Measurements from ENCODE around the gene PKN1.
A peak's percentile ranks its signal among the peaks of the same experiment; 100 is the strongest.

The PKN1 gene

GRCh38 chr19:14482172-14482941 lies 49.3 kb downstream of the PKN1 start:
- H3K4me1 ChIP-seq, result no peaks in the 10 kb centered on the region
- no peak for TF ChIP-seq CTCF (IDR thresholded peaks at IDR 0.05)
- H3K27me3 ChIP-seq, result no peaks in the 10 kb centered on the region
- H3K27ac ChIP-seq, result no peak overlapping the region
- no peak overlapping the region for H3K4me3 ChIP-seq
- no peak for DNase-seq
- no peaks in the 10 kb centered on the region for H3K9me3 ChIP-seq
- peaks cover 25 to 83% (median 47%) of the 10 kb centered on the region in 3 donors for H3K36me3 ChIP-seq
- intact Hi-C loops (cut with DNase I; ENCODE audit: low total_unique reads), result no loop called here

- Histone ChIP-seq H3K9me3 (no peaks in the 10 kb centered on the region), H3K4me3 (no peak overlapping the region), H3K27ac (no peak overlapping the region), H3K36me3 (peaks cover 25 to 84% (median 37%) of the 10 kb centered on the region in 3 donors), H3K27me3 (no peaks in the 10 kb centered on the region), H3K4me1 (no peaks in the 10 kb centered on the region)
- no peak for DNase-seq
- intact Hi-C loops (cut with DNase I; ENCODE audit: low total_unique reads), result no loop called here
- no peak for TF ChIP-seq CTCF (IDR thresholded peaks at IDR 0.05)
Measured at GRCh38 chr19:14487370-14488125, 54.4 kb downstream of the PKN1 start.

GRCh38 chr19:14492756-14493337 lies 59.7 kb downstream of the PKN1 start:
- Histone ChIP-seq H3K27me3 (no peaks in the 10 kb centered on the region), H3K36me3 (peaks cover 22 to 50% (median 34%) of the 10 kb centered on the region in 3 donors), H3K9me3 (no peaks in the 10 kb centered on the region), H3K27ac (no peak overlapping the region), H3K4me1 (peaks cover 0 to 36% (median 26%) of the 10 kb centered on the region in 4 donors), H3K4me3 (no peak overlapping the region)
- intact Hi-C loops (cut with DNase I; ENCODE audit: low total_unique reads), result no loop called here
- TF ChIP-seq CTCF (IDR thresholded peaks at IDR 0.05), result no peak
- DNase-seq, result no peak

GRCh38 chr19:14494411-14494810 lies 61.3 kb downstream of the PKN1 start:
- Histone ChIP-seq H3K27me3 (no peaks in the 10 kb centered on the region), H3K36me3 (peaks cover 7 to 35% (median 18%) of the 10 kb centered on the region in 3 donors), H3K27ac (peak overlapping the region in 1 of 2 donors; percentile 67), H3K9me3 (no peaks in the 10 kb centered on the region), H3K4me1 (peaks cover 0 to 39% (median 26%) of the 10 kb centered on the region in 4 donors), H3K4me3 (peak overlapping the region in 1 of 2 donors; percentile 84)
- intact Hi-C loops (cut with DNase I; ENCODE audit: low total_unique reads), result no loop called here
- DNase-seq, result no peak
- TF ChIP-seq CTCF (IDR thresholded peaks at IDR 0.05), result no peak

- no peak for TF ChIP-seq CTCF (IDR thresholded peaks at IDR 0.05)
- Histone ChIP-seq H3K4me1 (peaks cover 0 to 39% (median 26%) of the 10 kb centered on the region in 4 donors), H3K27ac (peak overlapping the region; percentile 67 to 72), H3K27me3 (no peaks in the 10 kb centered on the region), H3K36me3 (peaks cover 3 to 29% (median 18%) of the 10 kb centered on the region in 3 donors), H3K9me3 (no peaks in the 10 kb centered on the region), H3K4me3 (peak overlapping the region; percentile 84 to 99)
- intact Hi-C loops (cut with DNase I; ENCODE audit: low total_unique reads), result no loop called here
- DNase-seq, result no peak
Measured at GRCh38 chr19:14494910-14495671, 62.0 kb downstream of the PKN1 start.
